H9 (cell line): ENCODE measurements around the gene C1S. TPM values are rescaled to one million over a fixed set of nuclear protein-coding genes. Genes with fewer than 3 reads are reported as not detected.
A peak's percentile ranks its signal among the peaks of the same experiment; 100 is the strongest.

Experiments used
- DNase-seq: peaks from one replicate; pipeline ENCODE4 v3.0.0-alpha.2; 2017
- H2AFZ ChIP-seq: one replicate; pipeline ENCODE4 v1.6.1; 2013; ENCODE audit warnings: mild to moderate bottlenecking, low read length, control low read depth, moderate library complexity
- H2AK5ac ChIP-seq: 2 replicates; pipeline ENCODE4 v1.6.1; 2013; ENCODE audit warnings: low read length, control low read depth, mixed read lengths; ENCODE audit not compliant: insufficient read length
- H2BK120ac ChIP-seq: one replicate; pipeline ENCODE4 v1.6.1; 2013; ENCODE audit warnings: low read depth, mild to moderate bottlenecking, low read length, control low read depth, inconsistent platforms; ENCODE audit not compliant: poor library complexity, severe bottlenecking
- H2BK12ac ChIP-seq: 2 replicates; pipeline ENCODE4 v1.6.1; 2013; ENCODE audit warnings: low read length, control low read depth, mixed read lengths, low read depth; ENCODE audit not compliant: insufficient read length
- H2BK15ac ChIP-seq: 2 replicates; pipeline ENCODE4 v1.6.1; 2013; ENCODE audit warnings: low read depth, low read length, control low read depth
- H2BK20ac ChIP-seq: one replicate; pipeline ENCODE4 v1.6.1; 2013; ENCODE audit warnings: low read depth, mild to moderate bottlenecking, low read length, control low read depth, inconsistent platforms; ENCODE audit not compliant: poor library complexity, severe bottlenecking
- H2BK5ac ChIP-seq: 2 replicates; pipeline ENCODE4 v1.6.1; 2013; ENCODE audit warnings: low read length, control low read depth, mixed read lengths; ENCODE audit not compliant: insufficient read length
- H3K14ac ChIP-seq: 2 replicates; pipeline ENCODE4 v1.6.1; 2013; ENCODE audit warnings: low read length, control low read depth; ENCODE audit not compliant: insufficient read depth
- H3K18ac ChIP-seq: 2 replicates; pipeline ENCODE4 v1.6.1; 2013; ENCODE audit warnings: low read depth, mild to moderate bottlenecking, mixed read lengths, low read length, control low read depth; ENCODE audit not compliant: insufficient read length
- H3K23ac ChIP-seq: 2 replicates; pipeline ENCODE4 v1.6.1; 2013; ENCODE audit warnings: low read length, control low read depth, mixed read lengths, low read depth; ENCODE audit not compliant: insufficient read length
- H3K23me2 ChIP-seq: 2 replicates; pipeline ENCODE4 v1.6.1; 2013; ENCODE audit warnings: low read depth, mild to moderate bottlenecking, mixed read lengths, low read length, control low read depth; ENCODE audit not compliant: insufficient read length, poor library complexity, severe bottlenecking
- H3K27ac ChIP-seq: 2 replicates; pipeline ENCODE4 v1.5.1; 2013; ENCODE audit warnings: low read length, control low read depth, mixed read lengths, low read depth; ENCODE audit not compliant: insufficient read length
- H3K27me3 ChIP-seq: 2 replicates; pipeline ENCODE4 v1.6.1; 2013; ENCODE audit warnings: low read length, control low read depth, inconsistent platforms; ENCODE audit not compliant: insufficient read depth
- H3K4ac ChIP-seq: 2 replicates; pipeline ENCODE4 v1.6.1; 2013; ENCODE audit warnings: low read depth, mild to moderate bottlenecking, control low read depth, inconsistent platforms, low read length, moderate library complexity
- H3K4me1 ChIP-seq: 2 replicates; pipeline ENCODE4 v1.6.1; 2013; ENCODE audit warnings: low read length, control low read depth, inconsistent platforms; ENCODE audit not compliant: insufficient read depth
- H3K4me2 ChIP-seq: 2 replicates; pipeline ENCODE4 v1.6.1; 2013; ENCODE audit warnings: low read length, control low read depth, mixed read lengths; ENCODE audit not compliant: insufficient read length, insufficient read depth
- H3K56ac ChIP-seq: 2 replicates; pipeline ENCODE4 v1.6.1; 2013; ENCODE audit warnings: low read depth, mild to moderate bottlenecking, mixed read lengths, low read length, control low read depth; ENCODE audit not compliant: insufficient read length
- H3K79me1 ChIP-seq: 2 replicates; pipeline ENCODE4 v1.6.1; 2013; ENCODE audit warnings: low read depth, mild to moderate bottlenecking, moderate library complexity, low read length, control low read depth, inconsistent platforms; ENCODE audit not compliant: insufficient read depth, poor library complexity, severe bottlenecking
- H3K79me2 ChIP-seq: 2 replicates; pipeline ENCODE4 v1.6.1; 2013; ENCODE audit warnings: low read length, control low read depth, inconsistent platforms; ENCODE audit not compliant: insufficient read depth
- H3K9ac ChIP-seq: 2 replicates; pipeline ENCODE4 v1.6.1; 2013; ENCODE audit warnings: low read length, control low read depth, mixed read lengths; ENCODE audit not compliant: insufficient read length; ENCODE audit errors: extremely low read depth
- H3K9me3 ChIP-seq: one replicate; pipeline ENCODE4 v1.6.1; 2013; ENCODE audit warnings: low read depth, low read length, inconsistent platforms; ENCODE audit not compliant: control insufficient read depth
- H3T11ph ChIP-seq: one replicate; pipeline ENCODE4 v1.6.1; 2013; ENCODE audit warnings: mild to moderate bottlenecking, low read length, control low read depth, inconsistent platforms
- H4K20me1 ChIP-seq: one replicate; pipeline ENCODE4 v1.6.1; 2013; ENCODE audit not compliant: control insufficient read depth, insufficient read length, insufficient read depth
- H4K5ac ChIP-seq: 2 replicates; pipeline ENCODE4 v1.6.1; 2013; ENCODE audit warnings: low read depth, mild to moderate bottlenecking, mixed read lengths, low read length, control low read depth; ENCODE audit not compliant: insufficient read length
- H4K8ac ChIP-seq: replicated peaks from 2 replicates; pipeline ENCODE4 v1.6.1; 2013; ENCODE audit warnings: low read length, control low read depth, mixed read lengths, low read depth; ENCODE audit not compliant: insufficient read length
- H4K91ac ChIP-seq: 2 replicates; pipeline ENCODE4 v1.6.1; 2013; ENCODE audit warnings: low read depth, mild to moderate bottlenecking, moderate library complexity, mixed read lengths, low read length, control low read depth; ENCODE audit not compliant: insufficient read length
- H3K27ac Mint-ChIP-seq, 3 experiments: 2 replicates in 2 of 3; 3 replicates in 1 of 3; pipeline ENCODE4 v1.8.0; 2020 to 2021; ENCODE audit warnings: mixed read lengths in 3 of 3, mild to moderate bottlenecking in 1 of 3, moderate library complexity in 1 of 3
- H3K27me3 Mint-ChIP-seq: 2 replicates; pipeline ENCODE4 v1.8.0; 2021; ENCODE audit warnings: low read depth, mild to moderate bottlenecking, moderate library complexity, mixed read lengths
- H3K36me3 Mint-ChIP-seq, 3 experiments: 2 replicates in 2 of 3; 3 replicates in 1 of 3; pipeline ENCODE4 v1.8.0; 2020 to 2021; ENCODE audit warnings: low read depth in 3 of 3, mixed read lengths in 3 of 3; ENCODE audit not compliant: insufficient read depth in 1 of 3
- H3K4me1 Mint-ChIP-seq, 2 experiments: 2 replicates each; pipeline ENCODE4 v1.8.0; 2020; ENCODE audit warnings: mixed read lengths in 2 of 2
- H3K4me3 Mint-ChIP-seq, 2 experiments: 2 replicates in 1 of 2; 3 replicates in 1 of 2; pipeline ENCODE4 v1.8.0; 2020 to 2021; ENCODE audit warnings: mild to moderate bottlenecking in 2 of 2, mixed read lengths in 2 of 2, moderate library complexity in 1 of 2
- H3K9me3 Mint-ChIP-seq, 2 experiments: 2 replicates in 1 of 2; 3 replicates in 1 of 2; pipeline ENCODE4 v1.8.0; 2020; ENCODE audit warnings: mild to moderate bottlenecking in 2 of 2, mixed read lengths in 2 of 2, moderate library complexity in 1 of 2
- WGBS: extraction: QIAGEN DNeasy Blood & Tissue Kit; methylation state at CpG from one replicate; pipeline ENCODE4 v1.1.7; 2013; ENCODE audit warnings: missing lambda C conversion rate, low lambda C conversion rate, mixed read lengths; ENCODE audit not compliant: insufficient read length; ENCODE audit errors: extremely low coverage; 5-methylcytosine and 5-hydroxymethylcytosine counted together
- total RNA-seq: library from RNA; stranded (reverse); gene quantifications from 2 replicates; pipeline ENCODE4 v1.2.1, GENCODE V29; 2021
- TF ChIP-seq, protein P1 (sequence below): fragments of 200-600 bp; sonication (generic); conservative IDR thresholded peaks from 3 replicates; pipeline ENCODE4 v1.8.0; 2021; ENCODE audit warnings: antibody characterized with exemption, mild to moderate bottlenecking

Gene C1S
- total RNA-seq, 1 experiment from 2014 or later: 4.2 TPM

DNA sequence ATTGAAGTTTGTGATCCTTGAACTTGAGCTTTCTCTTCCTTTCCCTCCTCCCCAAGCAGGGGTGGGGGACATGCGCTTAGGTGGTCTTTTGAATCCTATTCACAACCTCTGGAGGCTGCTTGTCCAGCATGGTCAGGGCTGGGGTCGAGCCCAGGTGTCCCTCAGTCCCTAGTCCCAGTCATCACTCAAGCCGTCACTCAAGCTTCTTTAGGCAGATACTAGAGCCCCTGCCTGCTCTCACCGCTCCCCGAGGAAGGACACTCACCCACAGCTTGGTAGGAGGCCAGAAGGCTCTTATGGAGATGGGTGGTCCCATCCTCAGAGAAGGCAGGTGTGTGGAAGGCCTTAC lies 49.0 kb downstream of the C1S start:
- no peak overlapping the region for H3K56ac ChIP-seq
- H4K5ac ChIP-seq: no peak overlapping the region
- no peaks in the 10 kb centered on the region for H3K27me3 ChIP-seq
- H4K8ac ChIP-seq: no peak overlapping the region
- H2AFZ ChIP-seq: no peak overlapping the region
- no peak overlapping the region for H2BK120ac ChIP-seq
- no peak overlapping the region for H2BK15ac ChIP-seq
- peaks cover 6 to 12% of the 10 kb centered on the region in 2 experiments for H3K9me3 Mint-ChIP-seq
- no peak overlapping the region for H3K27ac Mint-ChIP-seq
- no peak overlapping the region for H2BK12ac ChIP-seq
- no peaks in the 10 kb centered on the region for H3K79me1 ChIP-seq
- no CpG with 5 or more reads among the region's 5 CpGs for WGBS
- H3K27me3 Mint-ChIP-seq: peaks cover 7% of the 10 kb centered on the region
- no peak overlapping the region for H3K18ac ChIP-seq
- no peaks in the 10 kb centered on the region for H4K20me1 ChIP-seq
- no peak overlapping the region for H3K23ac ChIP-seq
- no peak overlapping the region for H4K91ac ChIP-seq
- peak overlapping the region; percentile 79 for H3K4me2 ChIP-seq
- H3K4me3 Mint-ChIP-seq: peak overlapping the region; percentile 84 to 88; a peak in 4 of 5 replicates
- no peak overlapping the region for H2AK5ac ChIP-seq
- no peak overlapping the region for H3K9ac ChIP-seq
- peaks cover 13 to 22% (median 20%) of the 10 kb centered on the region in 3 experiments for H3K36me3 Mint-ChIP-seq
- H2BK5ac ChIP-seq: no peak overlapping the region
- H3K79me2 ChIP-seq: no peaks in the 10 kb centered on the region
- peaks cover 11 to 15% of the 10 kb centered on the region in 2 experiments for H3K4me1 Mint-ChIP-seq
- DNase-seq: no peak
- H3T11ph ChIP-seq: no peak overlapping the region
- no peak overlapping the region for H3K4ac ChIP-seq
- TF ChIP-seq, protein P1, sequence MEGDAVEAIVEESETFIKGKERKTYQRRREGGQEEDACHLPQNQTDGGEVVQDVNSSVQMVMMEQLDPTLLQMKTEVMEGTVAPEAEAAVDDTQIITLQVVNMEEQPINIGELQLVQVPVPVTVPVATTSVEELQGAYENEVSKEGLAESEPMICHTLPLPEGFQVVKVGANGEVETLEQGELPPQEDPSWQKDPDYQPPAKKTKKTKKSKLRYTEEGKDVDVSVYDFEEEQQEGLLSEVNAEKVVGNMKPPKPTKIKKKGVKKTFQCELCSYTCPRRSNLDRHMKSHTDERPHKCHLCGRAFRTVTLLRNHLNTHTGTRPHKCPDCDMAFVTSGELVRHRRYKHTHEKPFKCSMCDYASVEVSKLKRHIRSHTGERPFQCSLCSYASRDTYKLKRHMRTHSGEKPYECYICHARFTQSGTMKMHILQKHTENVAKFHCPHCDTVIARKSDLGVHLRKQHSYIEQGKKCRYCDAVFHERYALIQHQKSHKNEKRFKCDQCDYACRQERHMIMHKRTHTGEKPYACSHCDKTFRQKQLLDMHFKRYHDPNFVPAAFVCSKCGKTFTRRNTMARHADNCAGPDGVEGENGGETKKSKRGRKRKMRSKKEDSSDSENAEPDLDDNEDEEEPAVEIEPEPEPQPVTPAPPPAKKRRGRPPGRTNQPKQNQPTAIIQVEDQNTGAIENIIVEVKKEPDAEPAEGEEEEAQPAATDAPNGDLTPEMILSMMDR: no peak
- H3K4me1 ChIP-seq: no peaks in the 10 kb centered on the region
- H2BK20ac ChIP-seq: no peak overlapping the region
- H3K23me2 ChIP-seq: peaks cover 11% of the 10 kb centered on the region
- H3K9me3 ChIP-seq: no peaks in the 10 kb centered on the region
- no peak overlapping the region for H3K27ac ChIP-seq
- H3K14ac ChIP-seq: no peak overlapping the region
